Esophagus muscularis mucosa (tissue), 4 donors: ENCODE results near the gene TUBB2B. TPM values are rescaled to one million over a fixed set of nuclear protein-coding genes. Genes with fewer than 3 reads are reported as not detected.

Source experiments
- DNase-seq: peaks from one replicate; pipeline ENCODE4 v3.0.0-alpha.2; 2017; ENCODE audit errors: extremely low spot score
- H3K27ac ChIP-seq, 4 donors: fragments of 200-600 bp; sonication (generic); replicated peaks in 1 of 4; 1 replicate in 3 of 4; 2 replicates in 1 of 4; pipeline ENCODE4 v1.5.1; 2016 to 2019; ENCODE audit warnings: mild to moderate bottlenecking in 1 of 4
- H3K27me3 ChIP-seq, 4 donors: fragments of 200-600 bp; sonication (generic); one replicate each; pipeline versions ENCODE4 v1.5.1 to v1.6.0; 2016 to 2019
- H3K36me3 ChIP-seq, 4 donors: fragments of 200-600 bp; sonication (generic); one replicate each; pipeline ENCODE4 v1.5.1; 2016 to 2019
- H3K4me1 ChIP-seq, 4 donors: fragments of 200-600 bp; sonication (generic); one replicate each; pipeline ENCODE4 v1.5.1; 2016 to 2019
- H3K4me3 ChIP-seq, 4 donors: fragments of 200-600 bp; sonication (generic); 1 replicate in 2 of 4; 2 replicates in 2 of 4; pipeline ENCODE4 v1.5.1; 2016 to 2019; ENCODE audit warnings: mild to moderate bottlenecking in 4 of 4, moderate library complexity in 1 of 4
- H3K9me3 ChIP-seq, 4 donors: fragments of 200-600 bp; sonication (generic); 1 replicate in 3 of 4; 2 replicates in 1 of 4; pipeline ENCODE4 v1.5.1; 2016 to 2019
- CTCF ChIP-seq, 3 experiments: fragments of 200-600 bp in 2 of 3; fragments of 450-650 bp in 1 of 3; sonication (generic) in 2 of 3; IDR thresholded peaks; one replicate each; pipeline ENCODE4 v1.5.1; 2017 to 2019; ENCODE audit warnings: antibody characterized with exemption in 3 of 3, mild to moderate bottlenecking in 2 of 3, moderate library complexity in 1 of 3
- EP300 ChIP-seq: sonication (generic); formaldehyde crosslinking; IDR thresholded peaks from one replicate; pipeline ENCODE4 v1.6.1; 2017; ENCODE audit warnings: antibody characterized with exemption
- POLR2A ChIP-seq: fragments of 450-650 bp; IDR thresholded peaks from one replicate; pipeline ENCODE4 v1.6.1; 2017; ENCODE audit warnings: antibody characterized with exemption, moderate library complexity, mild to moderate bottlenecking, low read depth
- POLR2AphosphoS5 ChIP-seq, 2 donors: sonication (generic); formaldehyde crosslinking; IDR thresholded peaks; one replicate each; pipeline ENCODE4 v1.6.1; 2017; ENCODE audit warnings: antibody characterized with exemption in 2 of 2
- WGBS: methylation state at CpG from one replicate; pipeline ENCODE4 v1.1.5; 2018; 5-methylcytosine and 5-hydroxymethylcytosine counted together
- intact Hi-C: fragments of 100-400 bp; cut with DNase I; formaldehyde crosslinking; loops from one replicate; pipeline ENCODE4 v1.15.1; 2023
- total RNA-seq, 4 donors: library from RNA; depleted of rRNA; stranded (reverse); fragments of >200 nt; gene quantifications; one replicate each; pipeline versions ENCODE4 v1.1.0 to v1.2.1, GENCODE V29; 2016

The TUBB2B gene
- total RNA-seq, 4 donors from 2014 or later = 12.0 to 35.8 (median 20.9) TPM

GRCh38 chr6:3240595-3240994 lies 13.1 kb upstream of the TUBB2B start:
- TF ChIP-seq POLR2AphosphoS5 (IDR thresholded peaks at IDR 0.05) = no peak
- TF ChIP-seq CTCF (IDR thresholded peaks at IDR 0.05) = no peak
- TF ChIP-seq POLR2A = no peak
- TF ChIP-seq EP300 = no peak
- DNase-seq = no peak
- H3K27ac ChIP-seq = no peak overlapping the region
- peaks cover 0 to 1% (median 0%) of the 10 kb centered on the region in 4 donors for H3K27me3 ChIP-seq
- no peaks in the 10 kb centered on the region for H3K36me3 ChIP-seq
- H3K4me3 ChIP-seq = no peak overlapping the region
- 70% methylated on average over 7 of the region's 7 CpGs for WGBS
- no peaks in the 10 kb centered on the region for H3K4me1 ChIP-seq
- intact Hi-C loops = no loop called here
- no peaks in the 10 kb centered on the region for H3K9me3 ChIP-seq

GRCh38 chr6:3239110-3239830 lies 11.8 kb upstream of the TUBB2B start:
- no peaks in the 10 kb centered on the region for H3K4me1 ChIP-seq
- no peaks in the 10 kb centered on the region for H3K9me3 ChIP-seq
- no peak overlapping the region for H3K27ac ChIP-seq
- WGBS = 90% methylated on average over 7 of the region's 13 CpGs
- no peak for DNase-seq
- no peaks in the 10 kb centered on the region for H3K36me3 ChIP-seq
- H3K4me3 ChIP-seq = no peak overlapping the region
- intact Hi-C loops = no loop called here
- H3K27me3 ChIP-seq = peaks cover 0 to 7% (median 2%) of the 10 kb centered on the region in 4 donors
- TF ChIP-seq CTCF (IDR thresholded peaks at IDR 0.05) = no peak
- TF ChIP-seq POLR2AphosphoS5 (IDR thresholded peaks at IDR 0.05) = no peak
- TF ChIP-seq EP300 = no peak
- TF ChIP-seq POLR2A = no peak

GRCh38 chr6:3237761-3238662 lies 10.6 kb upstream of the TUBB2B start:
- 83% methylated on average over 22 of the region's 24 CpGs for WGBS
- Histone ChIP-seq H3K36me3 (no peaks in the 10 kb centered on the region), H3K4me1 (no peaks in the 10 kb centered on the region), H3K27ac (no peak overlapping the region), H3K27me3 (peaks cover 0 to 7% (median 2%) of the 10 kb centered on the region in 4 donors), H3K4me3 (no peak overlapping the region), H3K9me3 (no peaks in the 10 kb centered on the region)
- TF ChIP-seq CTCF (IDR thresholded peaks at IDR 0.05) (no peak), POLR2A (no peak), POLR2AphosphoS5 (IDR thresholded peaks at IDR 0.05) (no peak), EP300 (no peak)
- no peak for DNase-seq
- intact Hi-C loops = no loop called here

GRCh38 chr6:3236005-3236404 lies 8.6 kb upstream of the TUBB2B start:
- H3K9me3 ChIP-seq = no peaks in the 10 kb centered on the region
- TF ChIP-seq CTCF (IDR thresholded peaks at IDR 0.05) = no peak
- no peak for TF ChIP-seq POLR2A
- no peak for TF ChIP-seq EP300
- no peak for TF ChIP-seq POLR2AphosphoS5 (IDR thresholded peaks at IDR 0.05)
- H3K4me3 ChIP-seq = no peak overlapping the region
- peaks cover 0 to 16% (median 2%) of the 10 kb centered on the region in 4 donors for H3K27me3 ChIP-seq
- WGBS = 76% methylated on average over 3 of the region's 3 CpGs
- H3K27ac ChIP-seq = no peak overlapping the region
- DNase-seq = no peak
- intact Hi-C loops = no loop called here
- peaks cover 3 to 15% (median 13%) of the 10 kb centered on the region in 4 donors for H3K4me1 ChIP-seq
- no peaks in the 10 kb centered on the region for H3K36me3 ChIP-seq
